Tibial nerve (tissue), 4 donors: ENCODE measurements around the gene GDPD3.

ENCODE experiments used
- CTCF ChIP-seq, 5 experiments: fragments of 200-600 bp in 3 of 5; fragments of 450-650 bp in 2 of 5; sonication (generic) in 3 of 5; IDR thresholded peaks; one replicate each; pipeline ENCODE4 v1.5.1; 2016 to 2019; ENCODE audit warnings: antibody characterized with exemption in 5 of 5, mild to moderate bottlenecking in 3 of 5, moderate library complexity in 2 of 5
- EP300 ChIP-seq, 2 donors: sonication (generic); formaldehyde crosslinking; IDR thresholded peaks; one replicate each; pipeline ENCODE4 v1.6.1; 2017; ENCODE audit warnings: antibody characterized with exemption in 2 of 2, mild to moderate bottlenecking in 1 of 2
- POLR2A ChIP-seq, 2 donors: fragments of 450-650 bp; IDR thresholded peaks; one replicate each; pipeline ENCODE4 v1.6.1; 2017; ENCODE audit warnings: antibody characterized with exemption in 2 of 2, mild to moderate bottlenecking in 2 of 2, moderate library complexity in 2 of 2

- no peak for TF ChIP-seq CTCF (IDR thresholded peaks at IDR 0.05)
- TF ChIP-seq POLR2A (IDR thresholded peaks at IDR 0.05) = no peak
- TF ChIP-seq EP300 (IDR thresholded peaks at IDR 0.05) = no peak
These were observed 9.2 kb downstream of the GDPD3 start for GRCh38 chr16:30104090-30104489.
